ENCODE measurements around the gene SKP2. TPM values are rescaled to one million over a fixed set of nuclear protein-coding genes. Genes with fewer than 3 reads are reported as not detected.

SKP2 gene
- total and polyA plus RNA-seq, 4 donors, result 4.6 to 28.2 (median 15.4) TPM

- Histone ChIP-seq H3K4me3 (ENCODE audit: low read depth in 1 of 3, low read length in 3 of 3) (no peak overlapping the region), H3K9ac (ENCODE audit: low read depth in 1 of 2, low read length in 2 of 2) (no peak overlapping the region), H3K36me3 (ENCODE audit: control insufficient read depth in 4 of 4, insufficient read depth in 3 of 4, low read depth in 1 of 4, low read length in 3 of 4) (peaks cover 4 to 59% (median 31%) of the 10 kb centered on the region in 4 donors), H3K9me3 (ENCODE audit: control insufficient read depth in 4 of 4, low read length in 3 of 4) (no peaks in the 10 kb centered on the region), H3K27ac (ENCODE audit: low read depth in 1 of 2, low read length in 2 of 2) (no peak overlapping the region), H3K27me3 (ENCODE audit: control insufficient read depth in 4 of 4, insufficient read depth in 4 of 4, low read length in 3 of 4) (no peaks in the 10 kb centered on the region), H3K4me1 (ENCODE audit: control insufficient read depth in 4 of 4, insufficient read depth in 4 of 4, low read length in 3 of 4) (peaks cover 0 to 9% (median 5%) of the 10 kb centered on the region in 4 donors)
- TF ChIP-seq, protein P1, sequence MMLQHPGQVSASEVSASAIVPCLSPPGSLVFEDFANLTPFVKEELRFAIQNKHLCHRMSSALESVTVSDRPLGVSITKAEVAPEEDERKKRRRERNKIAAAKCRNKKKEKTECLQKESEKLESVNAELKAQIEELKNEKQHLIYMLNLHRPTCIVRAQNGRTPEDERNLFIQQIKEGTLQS (IDR thresholded peaks at IDR 0.05), result no peak
- TF ChIP-seq, protein P2, sequence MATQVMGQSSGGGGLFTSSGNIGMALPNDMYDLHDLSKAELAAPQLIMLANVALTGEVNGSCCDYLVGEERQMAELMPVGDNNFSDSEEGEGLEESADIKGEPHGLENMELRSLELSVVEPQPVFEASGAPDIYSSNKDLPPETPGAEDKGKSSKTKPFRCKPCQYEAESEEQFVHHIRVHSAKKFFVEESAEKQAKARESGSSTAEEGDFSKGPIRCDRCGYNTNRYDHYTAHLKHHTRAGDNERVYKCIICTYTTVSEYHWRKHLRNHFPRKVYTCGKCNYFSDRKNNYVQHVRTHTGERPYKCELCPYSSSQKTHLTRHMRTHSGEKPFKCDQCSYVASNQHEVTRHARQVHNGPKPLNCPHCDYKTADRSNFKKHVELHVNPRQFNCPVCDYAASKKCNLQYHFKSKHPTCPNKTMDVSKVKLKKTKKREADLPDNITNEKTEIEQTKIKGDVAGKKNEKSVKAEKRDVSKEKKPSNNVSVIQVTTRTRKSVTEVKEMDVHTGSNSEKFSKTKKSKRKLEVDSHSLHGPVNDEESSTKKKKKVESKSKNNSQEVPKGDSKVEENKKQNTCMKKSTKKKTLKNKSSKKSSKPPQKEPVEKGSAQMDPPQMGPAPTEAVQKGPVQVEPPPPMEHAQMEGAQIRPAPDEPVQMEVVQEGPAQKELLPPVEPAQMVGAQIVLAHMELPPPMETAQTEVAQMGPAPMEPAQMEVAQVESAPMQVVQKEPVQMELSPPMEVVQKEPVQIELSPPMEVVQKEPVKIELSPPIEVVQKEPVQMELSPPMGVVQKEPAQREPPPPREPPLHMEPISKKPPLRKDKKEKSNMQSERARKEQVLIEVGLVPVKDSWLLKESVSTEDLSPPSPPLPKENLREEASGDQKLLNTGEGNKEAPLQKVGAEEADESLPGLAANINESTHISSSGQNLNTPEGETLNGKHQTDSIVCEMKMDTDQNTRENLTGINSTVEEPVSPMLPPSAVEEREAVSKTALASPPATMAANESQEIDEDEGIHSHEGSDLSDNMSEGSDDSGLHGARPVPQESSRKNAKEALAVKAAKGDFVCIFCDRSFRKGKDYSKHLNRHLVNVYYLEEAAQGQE (IDR thresholded peaks at IDR 0.05), result no peak
- TF ChIP-seq JUND (IDR thresholded peaks at IDR 0.05) (no peak), RAD21 (IDR thresholded peaks at IDR 0.05) (no peak), GABPA (IDR thresholded peaks at IDR 0.05 in 1 of 2, conservative IDR thresholded peaks at IDR 0.05 in 1 of 2) (no peak), YY1 (IDR thresholded peaks at IDR 0.05) (no peak), TAF1 (conservative IDR thresholded peaks at IDR 0.05) (no peak), MAX (IDR thresholded peaks at IDR 0.05) (no peak), RXRA (IDR thresholded peaks at IDR 0.05) (no peak), SP1 (IDR thresholded peaks at IDR 0.05) (no peak), HNF4G (IDR thresholded peaks at IDR 0.05) (no peak), NR2F2 (IDR thresholded peaks at IDR 0.05) (no peak), CTCF (IDR thresholded peaks at IDR 0.05; ENCODE audit: low read depth, low read length, missing input control) (no peak), ZBTB33 (IDR thresholded peaks at IDR 0.05) (no peak), FOXA1 (IDR thresholded peaks at IDR 0.05) (no peak)
- no peak for DNase-seq (ENCODE audit: low spot score)
- 97% methylated on average over 3 of the region's 3 CpGs for WGBS
Observed at GRCh38 chr5:36209664-36210063, 57.8 kb downstream of the SKP2 start.

DNA sequence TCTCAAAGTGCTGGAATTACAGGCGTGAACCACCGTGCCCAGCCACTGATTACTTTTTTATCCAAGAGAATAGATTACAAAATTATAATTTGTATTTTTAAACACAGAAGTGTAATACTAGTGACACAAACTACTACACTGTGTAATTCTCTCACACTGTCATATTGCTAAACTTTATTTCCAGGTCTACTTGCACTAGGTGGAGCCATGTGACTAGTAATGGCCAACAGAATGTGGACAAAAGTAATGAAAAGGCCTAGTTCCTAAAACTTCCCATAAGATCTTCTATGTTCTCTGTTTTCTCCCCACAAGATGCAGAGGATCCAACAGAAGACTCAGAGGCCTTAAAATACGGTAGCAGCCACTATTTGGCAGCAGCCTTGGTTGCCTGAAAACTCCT, 62.5 kb downstream of the SKP2 start:
- Histone ChIP-seq H3K9ac (ENCODE audit: low read depth in 1 of 2, low read length in 2 of 2) (no peak overlapping the region), H3K27me3 (ENCODE audit: control insufficient read depth in 4 of 4, insufficient read depth in 4 of 4, low read length in 3 of 4) (no peaks in the 10 kb centered on the region), H3K27ac (ENCODE audit: low read depth in 1 of 2, low read length in 2 of 2) (no peak overlapping the region), H3K4me3 (ENCODE audit: low read depth in 1 of 3, low read length in 3 of 3) (no peak overlapping the region), H3K36me3 (ENCODE audit: control insufficient read depth in 4 of 4, insufficient read depth in 3 of 4, low read depth in 1 of 4, low read length in 3 of 4) (peaks cover 4 to 64% (median 43%) of the 10 kb centered on the region in 4 donors), H3K9me3 (ENCODE audit: control insufficient read depth in 4 of 4, low read length in 3 of 4) (no peaks in the 10 kb centered on the region), H3K4me1 (ENCODE audit: control insufficient read depth in 4 of 4, insufficient read depth in 4 of 4, low read length in 3 of 4) (peaks cover 0 to 5% (median 0%) of the 10 kb centered on the region in 4 donors)
- WGBS, result 94% methylated on average over 3 of the region's 3 CpGs
- TF ChIP-seq RAD21 (IDR thresholded peaks at IDR 0.05) (peak; percentile 51 to 67), EGR1 (IDR thresholded peaks at IDR 0.05; ENCODE audit: low read depth in 2 of 2) (no peak), CTCF (IDR thresholded peaks at IDR 0.05; ENCODE audit: low read depth, low read length, missing input control) (peak; percentile 14), MAX (IDR thresholded peaks at IDR 0.05) (no peak)
- no peak for DNase-seq (ENCODE audit: low spot score)
